Measurements from ENCODE around the gene CC2D1A.

- TF ChIP-seq, protein P1, sequence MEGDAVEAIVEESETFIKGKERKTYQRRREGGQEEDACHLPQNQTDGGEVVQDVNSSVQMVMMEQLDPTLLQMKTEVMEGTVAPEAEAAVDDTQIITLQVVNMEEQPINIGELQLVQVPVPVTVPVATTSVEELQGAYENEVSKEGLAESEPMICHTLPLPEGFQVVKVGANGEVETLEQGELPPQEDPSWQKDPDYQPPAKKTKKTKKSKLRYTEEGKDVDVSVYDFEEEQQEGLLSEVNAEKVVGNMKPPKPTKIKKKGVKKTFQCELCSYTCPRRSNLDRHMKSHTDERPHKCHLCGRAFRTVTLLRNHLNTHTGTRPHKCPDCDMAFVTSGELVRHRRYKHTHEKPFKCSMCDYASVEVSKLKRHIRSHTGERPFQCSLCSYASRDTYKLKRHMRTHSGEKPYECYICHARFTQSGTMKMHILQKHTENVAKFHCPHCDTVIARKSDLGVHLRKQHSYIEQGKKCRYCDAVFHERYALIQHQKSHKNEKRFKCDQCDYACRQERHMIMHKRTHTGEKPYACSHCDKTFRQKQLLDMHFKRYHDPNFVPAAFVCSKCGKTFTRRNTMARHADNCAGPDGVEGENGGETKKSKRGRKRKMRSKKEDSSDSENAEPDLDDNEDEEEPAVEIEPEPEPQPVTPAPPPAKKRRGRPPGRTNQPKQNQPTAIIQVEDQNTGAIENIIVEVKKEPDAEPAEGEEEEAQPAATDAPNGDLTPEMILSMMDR (IDR thresholded peaks at IDR 0.05 in 4 of 5, conservative IDR thresholded peaks at IDR 0.05 in 1 of 5) = no peak
- TF ChIP-seq POLR2A (IDR thresholded peaks at IDR 0.05) = no peak
Observed at GRCh38 chr19:13965926-13966683, 60.1 kb downstream of the CC2D1A start.
